Erythroblast (primary cell): ENCODE measurements around the gene DBN1.

Source experiments
- DNase-seq, 2 experiments: peaks; one replicate each; lab custom pipeline; 2025; lab: John Stamatoyannopoulos, UW
- GATA1 ChIP-seq: IDR thresholded peaks from 2 replicates; pipeline ENCODE4 v1.6.1; 2011; ENCODE audit warnings: low read depth, mild to moderate bottlenecking, control low read depth, low read length, moderate library complexity
- POLR2A ChIP-seq: IDR thresholded peaks from 2 replicates; pipeline ENCODE4 v1.6.1; 2011; ENCODE audit warnings: mild to moderate bottlenecking, low read length

DBN1 gene

GRCh38 chr5:177414481-177414880 is 59.0 kb downstream of the DBN1 start:
- TF ChIP-seq POLR2A (no peak), GATA1 (no peak)
- no peak for DNase-seq

GRCh38 chr5:177412603-177413233 is 60.7 kb downstream of the DBN1 start:
- peak in 1 of 2 experiments; percentile 32 for DNase-seq

GRCh38 chr5:177410575-177410974 is 62.9 kb downstream of the DBN1 start:
- DNase-seq: no peak
- TF ChIP-seq GATA1: no peak
- no peak for TF ChIP-seq POLR2A

More at GRCh38 chr5:177412603-177413233, 60.7 kb downstream of the DBN1 start:
- no peak for TF ChIP-seq POLR2A
- no peak for TF ChIP-seq GATA1

DNA sequence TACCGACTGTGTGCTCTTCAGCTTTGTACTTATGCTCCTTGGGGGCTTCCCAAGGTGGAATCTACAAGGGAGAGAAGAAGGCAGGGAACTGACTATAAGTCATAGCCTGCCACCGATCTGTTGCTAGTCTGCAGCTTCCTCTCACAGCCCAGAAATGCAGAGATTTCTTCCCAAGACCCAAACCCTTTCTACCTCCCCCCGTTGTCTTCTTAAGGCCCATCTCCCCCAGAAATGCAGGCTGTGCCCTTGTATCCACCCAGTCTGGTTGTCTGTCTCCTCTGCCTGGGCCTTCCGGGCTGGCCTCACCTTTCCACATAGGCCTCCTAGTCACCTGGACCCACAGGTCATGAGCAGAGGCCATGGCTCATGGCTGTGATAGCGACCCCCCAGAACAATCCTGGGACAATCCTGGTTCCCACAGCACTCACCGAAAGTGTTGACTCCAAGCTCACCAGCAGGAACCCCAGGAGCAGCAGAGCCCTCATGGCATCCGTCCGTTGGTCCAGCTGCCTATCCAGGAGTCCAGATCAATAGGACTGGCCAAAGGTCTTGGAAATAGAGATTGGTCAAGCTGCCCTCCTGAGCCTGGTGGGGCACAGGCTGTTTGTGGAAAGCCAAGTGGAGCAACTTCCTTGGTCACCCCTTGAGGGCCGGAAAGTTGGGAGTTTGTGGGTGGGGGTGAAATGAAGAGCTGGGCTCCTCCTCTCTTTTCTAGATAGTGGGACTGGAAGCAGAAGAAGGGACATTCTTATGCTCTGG is 64.2 kb downstream of the DBN1 start, which contains the start of gene F12:
TSS of gene F12 (minus strand) at position 522 of the 759 bp plus-strand sequence. CDS start at position 485, 37 bp downstream.
- no peak for DNase-seq
- TF ChIP-seq POLR2A (no peak), GATA1 (no peak)
